ENCODE measurements around the gene CD27. TPM values are rescaled to one million over a fixed set of nuclear protein-coding genes. Genes with fewer than 3 reads are reported as not detected.
"Not testable (repeated sequence)": the region's sequence is repeated elsewhere in the genome, so short reads cannot be mapped to it uniquely, and the experiment has no call there.

Gene CD27
- total RNA-seq, 1 donor from 2014 or later: 25.9 TPM

- Mint-ChIP-seq H3K9me3 (no peaks in the 10 kb centered on the region), H3K4me1 (ENCODE audit: low read depth) (peaks cover 65% of the 10 kb centered on the region), H3K27me3 (ENCODE audit: low read depth) (no peaks in the 10 kb centered on the region), H3K4me3 (ENCODE audit: low read depth) (peak overlapping the region; percentile 88), H3K36me3 (ENCODE audit: low read depth) (peaks cover 62% of the 10 kb centered on the region), H3K27ac (peak overlapping the region; percentile 86)
- no peak for DNase-seq (ENCODE audit: low spot score)
- intact Hi-C loops (cut with micrococcal nuclease): loop anchor here (2.0 to 10.0 kb wide), 2 partner anchors 15 to 217 kb away; partner anchors contain the start of genes TAPBPL and ZNF384
Observed at GRCh38 chr12:6468283-6468575, 23.5 kb downstream of the CD27 start.

DNA sequence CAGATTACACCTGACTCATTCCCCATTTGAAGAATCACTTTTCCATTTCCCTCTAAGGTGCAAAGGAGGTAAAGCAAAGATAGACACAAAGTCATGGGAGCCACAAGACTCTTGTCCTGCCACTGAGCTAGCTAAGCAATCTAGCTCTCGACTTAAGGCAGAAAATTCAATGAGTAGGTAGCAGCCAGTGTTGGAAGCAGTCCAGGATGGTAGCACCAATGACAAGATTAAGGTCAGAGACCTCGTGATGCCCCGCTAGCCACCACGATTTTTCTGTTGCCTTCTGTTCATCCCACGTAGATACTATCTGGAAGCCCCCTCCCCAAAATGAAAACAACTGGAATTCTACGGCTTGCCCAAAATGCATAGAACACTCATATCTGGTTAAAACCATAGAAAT, 24.3 kb downstream of the CD27 start:
- H3K27ac Mint-ChIP-seq: peak overlapping the region; percentile 86
- no peaks in the 10 kb centered on the region for H3K9me3 Mint-ChIP-seq
- H3K36me3 Mint-ChIP-seq (ENCODE audit: low read depth): peaks cover 54% of the 10 kb centered on the region
- H3K27me3 Mint-ChIP-seq (ENCODE audit: low read depth): no peaks in the 10 kb centered on the region
- H3K4me3 Mint-ChIP-seq (ENCODE audit: low read depth): peak overlapping the region; percentile 88
- DNase-seq (ENCODE audit: low spot score): no peak
- peaks cover 58% of the 10 kb centered on the region for H3K4me1 Mint-ChIP-seq (ENCODE audit: low read depth)
- intact Hi-C loops (cut with micrococcal nuclease): loop anchor here (2.0 to 10.0 kb wide), 2 partner anchors 16 to 216 kb away; partner anchors contain the start of genes TAPBPL and ZNF384

- intact Hi-C loops (cut with micrococcal nuclease): loop anchor here (1.0 to 10.0 kb wide), 6 partner anchors 7 to 215 kb away; partner anchors contain the start of genes GAPDH, MRPL51, TAPBPL and ZNF384
- Mint-ChIP-seq H3K9me3 (no peaks in the 10 kb centered on the region), H3K4me3 (ENCODE audit: low read depth) (peak overlapping the region; percentile 88), H3K27ac (peak overlapping the region; percentile 86), H3K4me1 (ENCODE audit: low read depth) (peaks cover 51% of the 10 kb centered on the region), H3K36me3 (ENCODE audit: low read depth) (peaks cover 47% of the 10 kb centered on the region), H3K27me3 (ENCODE audit: low read depth) (no peaks in the 10 kb centered on the region)
- DNase-seq (ENCODE audit: low spot score): no peak
Observed at GRCh38 chr12:6469609-6470374, 25.0 kb downstream of the CD27 start.

GRCh38 chr12:6470375-6471163, 25.8 kb downstream of the CD27 start, which contains the start of gene VAMP1:
Gene VAMP1, minus strand, starts transcription at chr12:6470677. Its CDS starts 146 bp downstream, at chr12:6470531.
- Mint-ChIP-seq H3K4me1 (ENCODE audit: low read depth) (peaks cover 47% of the 10 kb centered on the region), H3K36me3 (ENCODE audit: low read depth) (peaks cover 42% of the 10 kb centered on the region), H3K9me3 (no peaks in the 10 kb centered on the region), H3K27me3 (ENCODE audit: low read depth) (no peaks in the 10 kb centered on the region), H3K4me3 (ENCODE audit: low read depth) (peak within 1 kb of the TSS; percentile 88), H3K27ac (peak within 1 kb of the TSS; percentile 86)
- DNase-seq (ENCODE audit: low spot score): peak; percentile 98
- intact Hi-C loops (cut with micrococcal nuclease): loop anchor here (1.0 kb wide), 4 partner anchors 8 to 64 kb away; partner anchors contain the start of genes GAPDH and MRPL51

GRCh38 chr12:6471989-6472360, 27.2 kb downstream of the CD27 start:
- Mint-ChIP-seq H3K9me3 (no peaks in the 10 kb centered on the region), H3K27ac (peak overlapping the region; percentile 86), H3K27me3 (ENCODE audit: low read depth) (no peaks in the 10 kb centered on the region), H3K4me1 (ENCODE audit: low read depth) (peaks cover 38% of the 10 kb centered on the region), H3K4me3 (ENCODE audit: low read depth) (no peak overlapping the region), H3K36me3 (ENCODE audit: low read depth) (peaks cover 29% of the 10 kb centered on the region)
- intact Hi-C loops (cut with micrococcal nuclease): no loop called here
- DNase-seq (ENCODE audit: low spot score): no peak

GRCh38 chr12:6472491-6472890, 27.7 kb downstream of the CD27 start:
- Mint-ChIP-seq H3K4me1 (ENCODE audit: low read depth) (peaks cover 33% of the 10 kb centered on the region), H3K4me3 (ENCODE audit: low read depth) (no peak overlapping the region), H3K9me3 (no peaks in the 10 kb centered on the region), H3K27ac (no peak overlapping the region), H3K36me3 (ENCODE audit: low read depth) (peaks cover 24% of the 10 kb centered on the region), H3K27me3 (ENCODE audit: low read depth) (no peaks in the 10 kb centered on the region)
- DNase-seq (ENCODE audit: low spot score): no peak
- intact Hi-C loops (cut with micrococcal nuclease): no loop called here

DNA sequence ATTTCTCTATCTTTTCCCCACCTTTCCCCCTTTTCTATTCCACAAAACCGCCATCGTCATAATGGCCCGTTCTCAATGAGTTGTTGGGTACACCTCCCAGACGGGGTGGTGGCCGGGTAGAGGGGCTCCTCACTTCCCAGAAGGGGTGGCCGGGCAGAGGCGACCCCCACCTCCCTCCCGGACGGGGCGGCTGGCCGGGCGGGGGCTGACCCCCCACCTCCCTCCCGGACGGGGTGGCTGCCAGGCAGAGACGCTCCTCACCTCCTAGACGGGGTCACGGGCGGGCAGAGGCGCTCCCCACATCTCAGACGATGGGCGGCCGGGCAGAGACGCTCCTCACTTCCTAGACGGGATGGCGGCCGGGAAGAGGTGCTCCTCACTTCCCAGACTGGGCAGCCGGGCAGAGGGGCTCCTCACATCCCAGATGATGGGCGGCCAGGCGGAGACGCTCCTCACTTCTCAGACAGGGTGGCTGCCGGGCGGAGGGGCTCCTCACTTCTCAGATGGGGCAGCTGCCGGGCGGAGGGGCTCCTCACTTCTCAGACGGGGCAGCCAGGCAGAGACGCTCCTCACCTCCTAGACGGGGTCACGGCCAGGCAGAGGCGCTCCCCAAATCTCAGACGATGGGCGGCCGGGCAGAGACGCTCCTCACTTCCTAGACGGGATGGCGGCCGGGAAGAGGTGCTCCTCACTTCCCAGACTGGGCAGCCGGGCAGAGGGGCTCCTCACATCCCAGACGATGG, 30.6 kb downstream of the CD27 start:
- H3K27ac Mint-ChIP-seq; H3K36me3 Mint-ChIP-seq (ENCODE audit: low read depth); H3K27me3 Mint-ChIP-seq (ENCODE audit: low read depth); intact Hi-C loops (cut with micrococcal nuclease); H3K9me3 Mint-ChIP-seq; H3K4me3 Mint-ChIP-seq (ENCODE audit: low read depth); DNase-seq (ENCODE audit: low spot score): not testable (repeated sequence)
- peaks cover 12% of the 10 kb centered on the region for H3K4me1 Mint-ChIP-seq (ENCODE audit: low read depth)

- H3K27me3 Mint-ChIP-seq (ENCODE audit: low read depth): no peaks in the 10 kb centered on the region
- no peak overlapping the region for H3K27ac Mint-ChIP-seq
- intact Hi-C loops (cut with micrococcal nuclease): no loop called here
- no peak for DNase-seq (ENCODE audit: low spot score)
- peaks cover 6% of the 10 kb centered on the region for H3K4me1 Mint-ChIP-seq (ENCODE audit: low read depth)
- no peaks in the 10 kb centered on the region for H3K9me3 Mint-ChIP-seq
- no peaks in the 10 kb centered on the region for H3K36me3 Mint-ChIP-seq (ENCODE audit: low read depth)
- H3K4me3 Mint-ChIP-seq (ENCODE audit: low read depth): no peak overlapping the region
Observed at GRCh38 chr12:6476489-6476888, 31.7 kb downstream of the CD27 start.

DNA sequence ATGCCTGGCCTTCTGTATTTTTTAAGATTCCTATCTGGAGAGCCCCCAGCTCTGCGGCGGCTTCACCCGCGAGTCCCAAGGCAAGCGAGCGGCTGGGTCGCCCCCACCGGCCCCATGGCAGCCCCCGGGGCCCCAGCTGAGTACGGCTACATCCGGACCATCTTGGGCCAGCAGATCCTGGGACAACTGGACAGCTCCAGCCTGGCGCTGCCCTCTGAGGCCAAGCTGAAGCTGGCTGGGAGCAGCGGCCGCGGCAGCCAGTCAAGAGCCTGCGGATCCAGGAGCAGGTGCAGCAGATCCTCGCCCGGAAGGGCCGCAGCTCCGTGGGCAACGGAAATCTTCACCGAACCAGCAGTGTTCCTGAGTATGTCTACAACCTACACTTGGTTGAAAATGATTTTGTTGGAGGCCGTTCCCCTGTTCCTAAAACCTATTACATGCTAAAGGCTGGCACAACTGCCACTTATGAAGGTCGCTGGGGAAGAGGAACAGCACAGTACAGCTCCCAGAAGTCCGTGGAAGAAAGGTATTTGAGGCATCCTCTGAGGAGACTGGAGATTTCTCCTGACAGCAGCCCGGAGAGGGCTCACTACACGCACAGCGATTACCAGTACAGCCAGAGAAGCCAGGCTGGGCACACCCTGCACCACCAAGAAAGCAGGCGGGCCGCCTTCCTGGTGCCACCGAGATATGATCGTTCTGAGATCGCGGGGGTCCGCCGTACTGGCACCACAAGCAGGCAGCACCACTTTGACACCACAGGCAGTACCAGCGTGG, 33.0 kb downstream of the CD27 start:
- H3K27ac Mint-ChIP-seq; H3K4me1 Mint-ChIP-seq (ENCODE audit: low read depth); H3K4me3 Mint-ChIP-seq (ENCODE audit: low read depth); H3K36me3 Mint-ChIP-seq (ENCODE audit: low read depth); H3K9me3 Mint-ChIP-seq; intact Hi-C loops (cut with micrococcal nuclease); H3K27me3 Mint-ChIP-seq (ENCODE audit: low read depth); DNase-seq (ENCODE audit: low spot score): not testable (repeated sequence)

GRCh38 chr12:6478416-6478815, 33.7 kb downstream of the CD27 start:
- no peaks in the 10 kb centered on the region for H3K4me1 Mint-ChIP-seq (ENCODE audit: low read depth)
- H3K9me3 Mint-ChIP-seq: no peaks in the 10 kb centered on the region
- no peaks in the 10 kb centered on the region for H3K36me3 Mint-ChIP-seq (ENCODE audit: low read depth)
- intact Hi-C loops (cut with micrococcal nuclease): no loop called here
- peaks cover 5% of the 10 kb centered on the region for H3K27me3 Mint-ChIP-seq (ENCODE audit: low read depth)
- H3K4me3 Mint-ChIP-seq (ENCODE audit: low read depth): no peak overlapping the region
- H3K27ac Mint-ChIP-seq: no peak overlapping the region
- no peak for DNase-seq (ENCODE audit: low spot score)

DNA sequence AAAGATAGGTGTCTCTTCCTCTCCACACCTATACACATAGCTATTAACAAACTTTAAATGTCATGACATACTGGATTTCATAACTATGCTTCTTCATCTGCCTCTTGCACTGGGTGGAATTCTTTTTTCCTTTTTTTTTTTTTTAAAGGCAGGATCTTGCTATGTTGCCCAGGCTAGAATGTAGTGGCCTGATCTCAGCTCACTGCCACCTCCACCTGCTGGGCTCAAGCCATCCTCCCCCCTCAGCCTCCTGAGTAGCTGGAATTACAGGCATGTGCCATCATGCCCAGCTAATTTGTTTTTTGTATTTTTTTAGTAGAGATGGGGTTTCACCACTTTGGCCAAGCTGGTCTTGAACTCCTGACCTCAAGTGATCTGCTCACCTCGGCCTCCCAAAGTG, 43.5 kb downstream of the CD27 start:
- Mint-ChIP-seq H3K4me1 (ENCODE audit: low read depth) (peaks cover 8% of the 10 kb centered on the region), H3K27ac (no peak overlapping the region), H3K36me3 (ENCODE audit: low read depth) (peaks cover 21% of the 10 kb centered on the region), H3K9me3 (no peaks in the 10 kb centered on the region), H3K27me3 (ENCODE audit: low read depth) (peaks cover 4% of the 10 kb centered on the region), H3K4me3 (ENCODE audit: low read depth) (no peak overlapping the region)
- intact Hi-C loops (cut with micrococcal nuclease): no loop called here
- DNase-seq (ENCODE audit: low spot score): no peak

DNA sequence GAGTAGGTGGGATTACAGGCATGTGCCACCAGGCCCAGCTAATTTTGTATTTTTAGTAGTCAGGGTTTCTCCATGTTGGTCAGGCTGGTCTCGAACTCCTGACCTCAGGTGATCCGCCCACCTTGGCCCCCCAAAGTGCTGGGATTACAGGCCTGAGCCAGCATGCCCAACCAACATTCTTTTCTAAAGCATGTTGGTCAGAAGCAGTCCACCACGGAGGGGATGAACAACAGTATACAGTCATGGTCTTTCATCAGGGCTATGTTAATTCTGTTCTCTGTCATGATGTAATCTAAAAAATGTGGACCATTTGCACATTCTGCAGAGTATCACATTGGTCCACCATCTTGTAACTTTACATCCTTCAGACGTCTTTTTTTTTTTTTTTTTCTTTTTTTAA, 44.7 kb downstream of the CD27 start:
- Mint-ChIP-seq H3K27me3 (ENCODE audit: low read depth) (no peaks in the 10 kb centered on the region), H3K4me3 (ENCODE audit: low read depth) (no peak overlapping the region), H3K36me3 (ENCODE audit: low read depth) (peaks cover 22% of the 10 kb centered on the region), H3K4me1 (ENCODE audit: low read depth) (peaks cover 8% of the 10 kb centered on the region), H3K9me3 (no peaks in the 10 kb centered on the region), H3K27ac (no peak overlapping the region)
- no peak for DNase-seq (ENCODE audit: low spot score)
- intact Hi-C loops (cut with micrococcal nuclease): no loop called here
